Activated T-cell treated with anti-CD3 and anti-CD28 coated beads, Interleukin-2, amount 50 U/mL, for 72 hours (primary cell): ENCODE results near the gene APPBP2. TPM values are rescaled to one million over a fixed set of nuclear protein-coding genes. Genes with fewer than 3 reads are reported as not detected.

Experiments
- total RNA-seq, 2 donors: library from RNA; stranded (reverse); gene quantifications; one replicate each; pipeline ENCODE4 v1.2.3, GENCODE V29; 2022

Gene APPBP2
- total RNA-seq, 2 donors from 2014 or later = 29.4 to 29.6 TPM

Other genes starting within 250 kb of the APPBP2 start
- 10 to 100 TPM; 42.4 to 48.8 TPM for gene USP32, start 134.1 kb downstream of the APPBP2 start, total RNA-seq
- under 1 TPM; 0.46 to 0.67 TPM for gene CHCT1, start 103.8 kb downstream of the APPBP2 start, total RNA-seq
- gene PPM1D, start 74.0 kb upstream of the APPBP2 start, total RNA-seq = 10 to 100 TPM; 13.1 to 20.0 TPM
- 10 to 100 TPM; 28.0 to 33.4 TPM for gene BCAS3, start 151.6 kb upstream of the APPBP2 start, total RNA-seq